Suprapubic skin (tissue), 4 donors: ENCODE measurements around the gene SULT2B1. TPM values are rescaled to one million over a fixed set of nuclear protein-coding genes. Genes with fewer than 3 reads are reported as not detected.
"Not testable (repeated sequence)": the region's sequence is repeated elsewhere in the genome, so short reads cannot be mapped to it uniquely, and the experiment has no call there.

ENCODE experiments used
- DNase-seq, 2 donors: peaks; one replicate each; pipeline ENCODE4 v3.0.0-alpha.2; 2019; ENCODE audit warnings: low spot score in 2 of 2
- H3K27ac ChIP-seq: fragments of 200-600 bp; sonication (generic); one replicate; pipeline ENCODE4 v1.5.1; 2019
- H3K27me3 ChIP-seq: fragments of 200-600 bp; sonication (generic); one replicate; pipeline ENCODE4 v1.5.1; 2019
- H3K36me3 ChIP-seq: fragments of 200-600 bp; sonication (generic); one replicate; pipeline ENCODE4 v1.5.1; 2019
- H3K4me1 ChIP-seq: fragments of 200-600 bp; sonication (generic); one replicate; pipeline ENCODE4 v1.5.1; 2019
- H3K4me3 ChIP-seq: fragments of 200-600 bp; sonication (generic); one replicate; pipeline ENCODE4 v1.5.1; 2019; ENCODE audit warnings: mild to moderate bottlenecking
- H3K9me3 ChIP-seq: fragments of 200-600 bp; sonication (generic); one replicate; pipeline ENCODE4 v1.5.1; 2019
- EP300 ChIP-seq: sonication (generic); formaldehyde crosslinking; IDR thresholded peaks from one replicate; pipeline ENCODE4 v1.6.1; 2017; ENCODE audit warnings: antibody characterized with exemption
- POLR2A ChIP-seq, 2 donors: fragments of 450-650 bp; IDR thresholded peaks; one replicate each; pipeline ENCODE4 v1.6.1; 2017; ENCODE audit warnings: antibody characterized with exemption in 2 of 2, mild to moderate bottlenecking in 2 of 2, moderate library complexity in 2 of 2
- POLR2AphosphoS5 ChIP-seq, 3 donors: sonication (generic); formaldehyde crosslinking; IDR thresholded peaks; one replicate each; pipeline ENCODE4 v1.6.1; 2017; ENCODE audit warnings: antibody characterized with exemption in 3 of 3
- whole genome bisulfite sequencing: methylation state at CpG from one replicate; pipeline ENCODE4 v1.1.5; 2018; 5-methylcytosine and 5-hydroxymethylcytosine counted together
- total RNA-seq, 4 donors: library from RNA; depleted of rRNA; stranded (reverse); fragments of >200 nt; gene quantifications; one replicate each; pipeline ENCODE4 v1.1.0, GENCODE V29; 2016
- TF ChIP-seq, protein P1 (sequence below), 2 donors: fragments of 200-600 bp in 1 of 2; fragments of 450-650 bp in 1 of 2; sonication (generic) in 1 of 2; IDR thresholded peaks; one replicate each; pipeline ENCODE4 v1.5.1; 2016 to 2019; ENCODE audit warnings: antibody characterized with exemption in 2 of 2, mild to moderate bottlenecking in 1 of 2, moderate library complexity in 1 of 2

SULT2B1 gene
- total RNA-seq, 4 donors from 2014 or later = 26.0 to 162 (median 122) TPM

DNA sequence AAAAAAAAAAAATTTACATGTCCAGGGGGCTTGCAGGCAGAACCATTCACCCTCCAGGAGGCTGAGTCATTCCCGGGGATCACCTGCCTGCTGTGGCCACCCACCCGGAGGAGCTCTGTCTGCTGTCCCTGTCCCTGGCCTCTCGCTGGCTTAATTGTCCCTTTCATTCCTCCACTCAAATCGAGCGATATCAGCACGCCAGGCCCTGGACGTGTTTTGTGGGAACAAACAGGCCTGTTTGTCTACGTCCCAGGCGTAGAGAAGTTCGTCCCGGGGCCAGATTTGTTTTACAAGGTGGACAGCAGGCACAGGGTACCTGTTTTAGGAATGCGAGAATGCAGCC is 21.2 kb downstream of the SULT2B1 start:
- no peak overlapping the region for H3K4me3 ChIP-seq

DNA sequence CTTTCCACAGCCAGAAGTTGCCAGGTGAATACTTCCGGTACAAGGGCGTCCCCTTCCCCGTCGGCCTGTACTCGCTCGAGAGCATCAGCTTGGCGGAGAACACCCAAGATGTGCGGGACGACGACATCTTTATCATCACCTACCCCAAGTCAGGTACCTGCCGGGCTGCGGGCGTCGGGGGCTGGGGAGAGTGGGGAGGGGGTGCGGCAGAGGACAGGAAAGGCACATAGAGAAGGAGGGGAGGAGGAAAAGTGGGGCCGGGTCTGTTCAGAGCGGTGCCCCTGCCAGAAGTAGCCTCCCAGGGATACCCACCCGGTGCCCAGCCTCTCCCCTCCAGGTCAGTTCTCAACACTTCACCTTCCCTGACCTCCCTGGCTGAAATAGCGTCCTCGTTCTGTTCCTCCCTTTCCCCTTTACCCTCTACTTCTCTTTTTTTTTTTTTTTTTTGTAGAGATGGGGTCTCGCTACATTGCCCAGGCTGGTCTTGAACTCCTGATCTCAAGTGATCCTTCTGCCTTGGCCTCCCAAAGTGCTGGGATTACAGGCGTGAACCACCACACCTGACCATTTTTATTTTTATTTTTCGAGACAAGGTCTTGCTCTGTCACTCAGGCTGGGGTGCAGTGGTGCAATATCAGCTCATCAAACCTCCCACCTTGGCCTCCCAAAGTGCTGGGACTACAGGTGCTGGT is 24.1 kb downstream of the SULT2B1 start:
- no peaks in the 10 kb centered on the region for H3K27me3 ChIP-seq
- DNase-seq = no peak
- peaks cover 9% of the 10 kb centered on the region for H3K4me1 ChIP-seq
- WGBS = 79% methylated on average over 23 of the region's 23 CpGs
- H3K4me3 ChIP-seq = no peak overlapping the region
- no peaks in the 10 kb centered on the region for H3K36me3 ChIP-seq
- H3K27ac ChIP-seq = no peak overlapping the region
- TF ChIP-seq POLR2AphosphoS5 (IDR thresholded peaks at IDR 0.05) (no peak), EP300 (no peak), POLR2A (IDR thresholded peaks at IDR 0.05) (no peak)
- TF ChIP-seq, protein P1, sequence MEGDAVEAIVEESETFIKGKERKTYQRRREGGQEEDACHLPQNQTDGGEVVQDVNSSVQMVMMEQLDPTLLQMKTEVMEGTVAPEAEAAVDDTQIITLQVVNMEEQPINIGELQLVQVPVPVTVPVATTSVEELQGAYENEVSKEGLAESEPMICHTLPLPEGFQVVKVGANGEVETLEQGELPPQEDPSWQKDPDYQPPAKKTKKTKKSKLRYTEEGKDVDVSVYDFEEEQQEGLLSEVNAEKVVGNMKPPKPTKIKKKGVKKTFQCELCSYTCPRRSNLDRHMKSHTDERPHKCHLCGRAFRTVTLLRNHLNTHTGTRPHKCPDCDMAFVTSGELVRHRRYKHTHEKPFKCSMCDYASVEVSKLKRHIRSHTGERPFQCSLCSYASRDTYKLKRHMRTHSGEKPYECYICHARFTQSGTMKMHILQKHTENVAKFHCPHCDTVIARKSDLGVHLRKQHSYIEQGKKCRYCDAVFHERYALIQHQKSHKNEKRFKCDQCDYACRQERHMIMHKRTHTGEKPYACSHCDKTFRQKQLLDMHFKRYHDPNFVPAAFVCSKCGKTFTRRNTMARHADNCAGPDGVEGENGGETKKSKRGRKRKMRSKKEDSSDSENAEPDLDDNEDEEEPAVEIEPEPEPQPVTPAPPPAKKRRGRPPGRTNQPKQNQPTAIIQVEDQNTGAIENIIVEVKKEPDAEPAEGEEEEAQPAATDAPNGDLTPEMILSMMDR (IDR thresholded peaks at IDR 0.05) = no peak
- no peaks in the 10 kb centered on the region for H3K9me3 ChIP-seq

More for the DNA sequence above, 21.2 kb downstream of the SULT2B1 start:
- Histone ChIP-seq H3K9me3 (no peaks in the 10 kb centered on the region), H3K36me3 (no peaks in the 10 kb centered on the region), H3K27ac (no peak overlapping the region), H3K4me1 (peaks cover 17% of the 10 kb centered on the region), H3K27me3 (no peaks in the 10 kb centered on the region)
- WGBS = 81% methylated on average over 12 of the region's 12 CpGs
- no peak for DNase-seq
- no peak for TF ChIP-seq POLR2AphosphoS5 (IDR thresholded peaks at IDR 0.05)
- TF ChIP-seq, protein P1 (IDR thresholded peaks at IDR 0.05) = no peak
- no peak for TF ChIP-seq POLR2A (IDR thresholded peaks at IDR 0.05)
- no peak for TF ChIP-seq EP300

DNA sequence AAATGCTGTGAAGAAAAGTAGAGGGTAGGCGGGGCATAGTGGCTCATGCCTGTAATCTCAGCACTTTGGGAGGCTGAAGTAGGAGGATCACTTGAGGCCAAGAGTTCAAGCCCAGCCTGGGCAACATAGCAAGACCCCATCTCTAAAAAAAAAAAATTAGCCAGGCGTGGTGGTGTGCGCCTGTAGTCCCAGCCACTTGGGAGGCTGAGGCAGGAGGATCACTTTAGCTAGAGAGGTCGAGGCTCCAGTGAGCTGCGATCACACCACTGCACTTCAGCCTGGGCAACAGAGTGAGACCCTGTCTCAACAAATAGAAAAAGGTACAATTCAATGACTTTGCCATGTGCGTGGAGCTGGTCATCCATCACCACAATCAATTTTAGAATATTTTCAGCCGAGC is 25.9 kb downstream of the SULT2B1 start:
- H3K27ac ChIP-seq, H3K36me3 ChIP-seq, H3K4me1 ChIP-seq, H3K27me3 ChIP-seq, H3K4me3 ChIP-seq, DNase-seq, H3K9me3 ChIP-seq: not testable (repeated sequence)
- WGBS = 93% methylated on average over 7 of the region's 7 CpGs

DNA sequence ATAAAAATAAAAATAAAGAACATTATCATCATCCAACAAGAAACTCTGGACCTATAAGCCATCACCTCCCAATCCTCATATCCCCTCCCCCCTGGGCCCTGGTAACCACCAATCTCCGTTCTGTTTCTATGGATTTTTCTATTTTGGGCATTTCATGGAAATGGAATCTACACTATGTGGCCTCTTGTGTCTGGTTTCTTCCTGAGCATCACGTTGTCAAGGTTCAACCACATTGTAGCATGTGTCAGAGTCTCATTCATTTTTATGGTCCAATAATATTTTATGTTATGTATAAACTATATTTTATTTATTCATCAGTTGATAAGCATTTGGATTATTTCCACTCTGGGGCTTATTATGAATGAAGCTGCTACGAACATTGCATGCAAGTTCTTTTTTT is 26.9 kb downstream of the SULT2B1 start:
- H3K4me1 ChIP-seq = peaks cover 8% of the 10 kb centered on the region
- DNase-seq = no peak
- 39% methylated on average over 3 of the region's 3 CpGs for WGBS
- no peaks in the 10 kb centered on the region for H3K9me3 ChIP-seq
- no peaks in the 10 kb centered on the region for H3K36me3 ChIP-seq
- TF ChIP-seq, protein P1 (IDR thresholded peaks at IDR 0.05) = no peak
- TF ChIP-seq POLR2AphosphoS5 (IDR thresholded peaks at IDR 0.05) (no peak), EP300 (no peak), POLR2A (IDR thresholded peaks at IDR 0.05) (no peak)
- H3K27me3 ChIP-seq = no peaks in the 10 kb centered on the region
- no peak overlapping the region for H3K27ac ChIP-seq
- H3K4me3 ChIP-seq = no peak overlapping the region

DNA sequence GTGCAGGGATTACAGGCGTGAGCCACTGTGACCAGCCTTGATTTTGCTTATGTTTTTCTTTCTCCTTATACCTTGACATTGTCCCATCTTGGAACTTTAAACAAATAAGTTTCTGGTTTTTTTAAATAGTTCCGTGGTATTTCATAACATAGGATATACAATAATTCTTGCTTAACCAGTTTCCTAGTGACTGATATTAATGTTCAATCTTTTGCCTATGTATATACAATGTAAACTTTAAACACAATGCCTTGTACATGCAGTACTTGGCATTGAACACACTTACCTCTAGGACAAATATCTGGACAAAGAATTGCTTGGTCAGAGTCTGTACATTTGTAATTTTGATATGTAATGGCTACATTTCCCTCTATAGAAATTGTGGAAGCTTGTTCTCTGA is 30.2 kb downstream of the SULT2B1 start:
- no peak for TF ChIP-seq POLR2A (IDR thresholded peaks at IDR 0.05)
- no peak for TF ChIP-seq EP300
- TF ChIP-seq, protein P1 (IDR thresholded peaks at IDR 0.05) = no peak
- no peak for TF ChIP-seq POLR2AphosphoS5 (IDR thresholded peaks at IDR 0.05)
- 63% methylated on average over 2 of the region's 2 CpGs for WGBS
- no peaks in the 10 kb centered on the region for H3K9me3 ChIP-seq
- peaks cover 10% of the 10 kb centered on the region for H3K4me1 ChIP-seq
- no peaks in the 10 kb centered on the region for H3K36me3 ChIP-seq
- no peak overlapping the region for H3K4me3 ChIP-seq
- H3K27me3 ChIP-seq = no peaks in the 10 kb centered on the region
- H3K27ac ChIP-seq = no peak overlapping the region
- no peak for DNase-seq

DNA sequence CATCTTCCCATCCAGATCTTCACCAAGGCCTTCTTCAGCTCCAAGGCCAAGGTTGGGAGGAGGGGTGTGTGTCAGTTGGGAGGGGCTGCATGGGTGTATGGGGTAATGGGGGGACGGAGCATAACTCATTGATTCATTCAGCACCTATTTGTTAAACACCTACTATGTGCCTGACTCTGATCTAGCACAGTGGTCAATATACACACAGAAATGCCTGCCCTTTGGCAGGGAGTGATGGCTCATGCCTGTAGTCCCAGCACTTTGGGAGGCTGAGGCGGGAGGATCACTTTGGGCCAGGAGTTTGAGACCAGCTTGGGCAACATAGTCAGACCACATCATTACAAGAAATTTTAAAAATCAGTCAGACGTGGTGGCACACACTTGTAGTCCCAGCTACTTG is 35.4 kb downstream of the SULT2B1 start:
- Histone ChIP-seq H3K36me3 (no peaks in the 10 kb centered on the region), H3K27me3 (no peaks in the 10 kb centered on the region), H3K9me3 (no peaks in the 10 kb centered on the region), H3K4me3 (no peak overlapping the region), H3K27ac (no peak overlapping the region), H3K4me1 (peaks cover 22% of the 10 kb centered on the region)
- TF ChIP-seq EP300 (no peak), POLR2AphosphoS5 (IDR thresholded peaks at IDR 0.05) (no peak), POLR2A (IDR thresholded peaks at IDR 0.05) (no peak)
- TF ChIP-seq, protein P1 (IDR thresholded peaks at IDR 0.05) = no peak
- no peak for DNase-seq
- WGBS = 90% methylated on average over 3 of the region's 3 CpGs
